B cell (primary cell): ENCODE results near the gene MAPK14.

Source experiments
- EZH2 ChIP-seq: IDR thresholded peaks from 2 replicates; pipeline ENCODE4 v1.6.1; 2012; ENCODE audit warnings: borderline replicate concordance, low read depth, mild to moderate bottlenecking, moderate library complexity, low read length; ENCODE audit not compliant: insufficient read depth, poor library complexity, severe bottlenecking
- TF ChIP-seq, protein P1 (sequence below): fragments of 200-600 bp; IDR thresholded peaks from one replicate; pipeline ENCODE4 v1.8.0; 2022; ENCODE audit warnings: antibody characterized with exemption, mild to moderate bottlenecking

DNA sequence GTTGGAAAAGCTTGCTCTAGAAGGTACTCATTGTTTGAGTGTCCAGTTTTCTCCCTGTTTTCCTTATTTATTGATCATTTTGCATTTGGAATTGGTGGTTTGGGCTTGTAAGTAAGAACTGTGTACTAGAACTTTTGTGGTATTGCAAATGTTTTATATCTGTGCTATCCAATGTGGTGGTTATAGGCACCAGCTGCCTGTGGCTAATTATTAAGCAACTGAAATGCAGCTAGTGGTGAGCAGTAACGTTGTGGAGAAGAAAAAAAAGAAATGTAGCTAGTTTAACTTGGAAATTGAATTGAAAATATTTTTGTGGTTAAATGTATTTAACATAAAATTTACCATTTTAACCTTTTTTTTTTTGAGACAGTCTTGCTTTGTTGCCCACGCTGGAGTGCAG lies 52.0 kb downstream of the MAPK14 start:
- TF ChIP-seq, protein P1, sequence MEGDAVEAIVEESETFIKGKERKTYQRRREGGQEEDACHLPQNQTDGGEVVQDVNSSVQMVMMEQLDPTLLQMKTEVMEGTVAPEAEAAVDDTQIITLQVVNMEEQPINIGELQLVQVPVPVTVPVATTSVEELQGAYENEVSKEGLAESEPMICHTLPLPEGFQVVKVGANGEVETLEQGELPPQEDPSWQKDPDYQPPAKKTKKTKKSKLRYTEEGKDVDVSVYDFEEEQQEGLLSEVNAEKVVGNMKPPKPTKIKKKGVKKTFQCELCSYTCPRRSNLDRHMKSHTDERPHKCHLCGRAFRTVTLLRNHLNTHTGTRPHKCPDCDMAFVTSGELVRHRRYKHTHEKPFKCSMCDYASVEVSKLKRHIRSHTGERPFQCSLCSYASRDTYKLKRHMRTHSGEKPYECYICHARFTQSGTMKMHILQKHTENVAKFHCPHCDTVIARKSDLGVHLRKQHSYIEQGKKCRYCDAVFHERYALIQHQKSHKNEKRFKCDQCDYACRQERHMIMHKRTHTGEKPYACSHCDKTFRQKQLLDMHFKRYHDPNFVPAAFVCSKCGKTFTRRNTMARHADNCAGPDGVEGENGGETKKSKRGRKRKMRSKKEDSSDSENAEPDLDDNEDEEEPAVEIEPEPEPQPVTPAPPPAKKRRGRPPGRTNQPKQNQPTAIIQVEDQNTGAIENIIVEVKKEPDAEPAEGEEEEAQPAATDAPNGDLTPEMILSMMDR, result no peak
- TF ChIP-seq EZH2, result no peak
